Vagina (tissue), 2 donors: ENCODE measurements around the gene PRSS1.

ENCODE experiments used
- POLR2A ChIP-seq, 2 donors: fragments of 450-650 bp; IDR thresholded peaks; one replicate each; pipeline ENCODE4 v1.6.1; 2017; ENCODE audit warnings: antibody characterized with exemption in 2 of 2, mild to moderate bottlenecking in 2 of 2, moderate library complexity in 2 of 2
- POLR2AphosphoS5 ChIP-seq, 2 donors: sonication (generic); formaldehyde crosslinking; IDR thresholded peaks; one replicate each; pipeline ENCODE4 v1.9.0; 2017; ENCODE audit warnings: antibody characterized with exemption in 2 of 2, mild to moderate bottlenecking in 2 of 2, low read depth in 1 of 2; ENCODE audit not compliant: insufficient read depth in 1 of 2
- TF ChIP-seq, protein P1 (sequence below), 3 experiments: fragments of 450-650 bp in 2 of 3; fragments of 200-600 bp in 1 of 3; sonication (generic) in 1 of 3; IDR thresholded peaks; one replicate each; pipeline ENCODE4 v1.5.1; 2017 to 2019; ENCODE audit warnings: antibody characterized with exemption in 3 of 3, mild to moderate bottlenecking in 2 of 3, moderate library complexity in 2 of 3

DNA sequence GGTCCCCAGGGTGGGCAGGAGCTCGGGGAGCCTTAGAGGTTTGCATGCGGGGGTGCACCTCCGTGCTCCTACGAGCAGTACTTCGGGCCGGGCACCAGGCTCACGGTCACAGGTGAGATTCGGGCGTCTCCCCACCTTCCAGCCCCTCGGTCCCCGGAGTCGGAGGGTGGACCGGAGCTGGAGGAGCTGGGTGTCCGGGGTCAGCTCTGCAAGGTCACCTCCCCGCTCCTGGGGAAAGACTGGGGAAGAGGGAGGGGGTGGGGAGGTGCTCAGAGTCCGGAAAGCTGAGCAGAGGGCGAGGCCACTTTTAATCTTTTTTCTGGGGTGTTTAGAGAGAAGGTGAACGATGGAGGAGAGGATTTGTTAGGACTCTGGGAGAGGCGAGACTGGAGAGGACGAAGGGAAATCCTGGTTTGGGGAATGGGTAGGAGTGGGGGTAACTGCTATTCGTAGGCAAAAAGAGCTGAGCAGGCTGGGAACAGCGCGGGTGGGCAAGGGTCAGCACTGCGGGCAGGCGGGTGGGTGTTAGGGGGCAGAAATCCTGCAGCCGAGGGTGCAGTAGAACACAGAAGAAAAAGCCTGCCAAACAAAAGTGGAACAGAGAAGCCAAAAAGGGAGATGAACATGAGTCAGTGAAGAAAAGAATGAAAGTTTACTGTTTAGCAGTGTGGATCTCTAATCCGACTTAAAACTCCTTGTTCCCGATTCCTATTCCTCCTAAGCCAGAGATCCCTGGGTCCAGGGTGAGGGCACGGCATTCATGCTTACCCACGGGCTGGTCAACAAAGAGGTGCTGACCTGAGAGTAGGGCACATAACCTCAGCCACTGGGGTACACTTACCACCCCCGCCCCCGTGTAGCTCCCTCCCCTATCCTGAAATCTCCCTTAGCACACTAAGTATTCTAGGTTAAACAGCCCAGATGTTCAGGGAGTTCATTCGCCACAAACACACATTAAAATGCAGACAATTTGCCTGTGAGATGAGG lies 48.4 kb downstream of the PRSS1 start:
- TF ChIP-seq POLR2A (IDR thresholded peaks at IDR 0.05): no peak
- TF ChIP-seq, protein P1, sequence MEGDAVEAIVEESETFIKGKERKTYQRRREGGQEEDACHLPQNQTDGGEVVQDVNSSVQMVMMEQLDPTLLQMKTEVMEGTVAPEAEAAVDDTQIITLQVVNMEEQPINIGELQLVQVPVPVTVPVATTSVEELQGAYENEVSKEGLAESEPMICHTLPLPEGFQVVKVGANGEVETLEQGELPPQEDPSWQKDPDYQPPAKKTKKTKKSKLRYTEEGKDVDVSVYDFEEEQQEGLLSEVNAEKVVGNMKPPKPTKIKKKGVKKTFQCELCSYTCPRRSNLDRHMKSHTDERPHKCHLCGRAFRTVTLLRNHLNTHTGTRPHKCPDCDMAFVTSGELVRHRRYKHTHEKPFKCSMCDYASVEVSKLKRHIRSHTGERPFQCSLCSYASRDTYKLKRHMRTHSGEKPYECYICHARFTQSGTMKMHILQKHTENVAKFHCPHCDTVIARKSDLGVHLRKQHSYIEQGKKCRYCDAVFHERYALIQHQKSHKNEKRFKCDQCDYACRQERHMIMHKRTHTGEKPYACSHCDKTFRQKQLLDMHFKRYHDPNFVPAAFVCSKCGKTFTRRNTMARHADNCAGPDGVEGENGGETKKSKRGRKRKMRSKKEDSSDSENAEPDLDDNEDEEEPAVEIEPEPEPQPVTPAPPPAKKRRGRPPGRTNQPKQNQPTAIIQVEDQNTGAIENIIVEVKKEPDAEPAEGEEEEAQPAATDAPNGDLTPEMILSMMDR (IDR thresholded peaks at IDR 0.05): no peak
- no peak for TF ChIP-seq POLR2AphosphoS5 (IDR thresholded peaks at IDR 0.05; ENCODE audit: insufficient read depth in 1 of 2, low read depth in 1 of 2)
